ENCODE measurements around the gene TNS2. TPM values are rescaled to one million over a fixed set of nuclear protein-coding genes. Genes with fewer than 3 reads are reported as not detected.
A peak's percentile ranks its signal among the peaks of the same experiment; 100 is the strongest.
"Not testable (repeated sequence)": the region's sequence is repeated elsewhere in the genome, so short reads cannot be mapped to it uniquely, and the experiment has no call there.

Gene TNS2
- total RNA-seq, 4 donors from 2014 or later = 29.2 to 274 (median 154) TPM

DNA sequence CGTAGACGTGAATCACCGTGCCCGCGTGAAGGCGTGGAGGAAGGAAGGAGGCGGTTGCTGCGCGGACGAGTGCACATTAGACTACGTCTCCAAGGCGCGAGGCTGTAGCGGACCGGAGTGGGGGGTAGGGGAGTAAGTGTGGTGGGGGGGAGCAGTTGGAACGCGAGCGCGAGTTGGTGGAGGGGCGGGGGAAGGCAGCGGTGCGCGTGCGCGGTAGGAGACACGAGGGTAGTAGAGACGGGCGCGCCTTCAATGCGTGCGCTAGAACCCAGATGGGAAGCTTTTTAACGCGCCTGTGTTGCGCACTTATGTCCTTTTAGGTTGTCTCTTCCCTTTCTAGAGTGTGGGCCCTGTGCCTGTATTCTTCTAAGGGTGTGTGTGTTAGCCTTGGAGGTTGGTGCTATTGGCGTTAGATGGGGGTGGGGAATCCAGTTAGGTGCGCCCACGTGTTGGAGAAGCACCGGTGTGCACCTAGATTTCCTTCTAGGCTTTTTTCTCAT is 43.0 kb upstream of the TNS2 start:
- H3K4me1 ChIP-seq = peaks cover 0 to 52% (median 27%) of the 10 kb centered on the region in 4 donors
- H3K27ac ChIP-seq = peak overlapping the region; percentile 85 to 94 (median 90)
- no peaks in the 10 kb centered on the region for H3K36me3 ChIP-seq
- H3K4me3 ChIP-seq = peak overlapping the region; percentile 82 to 94 (median 90)
- TF ChIP-seq, protein P1, sequence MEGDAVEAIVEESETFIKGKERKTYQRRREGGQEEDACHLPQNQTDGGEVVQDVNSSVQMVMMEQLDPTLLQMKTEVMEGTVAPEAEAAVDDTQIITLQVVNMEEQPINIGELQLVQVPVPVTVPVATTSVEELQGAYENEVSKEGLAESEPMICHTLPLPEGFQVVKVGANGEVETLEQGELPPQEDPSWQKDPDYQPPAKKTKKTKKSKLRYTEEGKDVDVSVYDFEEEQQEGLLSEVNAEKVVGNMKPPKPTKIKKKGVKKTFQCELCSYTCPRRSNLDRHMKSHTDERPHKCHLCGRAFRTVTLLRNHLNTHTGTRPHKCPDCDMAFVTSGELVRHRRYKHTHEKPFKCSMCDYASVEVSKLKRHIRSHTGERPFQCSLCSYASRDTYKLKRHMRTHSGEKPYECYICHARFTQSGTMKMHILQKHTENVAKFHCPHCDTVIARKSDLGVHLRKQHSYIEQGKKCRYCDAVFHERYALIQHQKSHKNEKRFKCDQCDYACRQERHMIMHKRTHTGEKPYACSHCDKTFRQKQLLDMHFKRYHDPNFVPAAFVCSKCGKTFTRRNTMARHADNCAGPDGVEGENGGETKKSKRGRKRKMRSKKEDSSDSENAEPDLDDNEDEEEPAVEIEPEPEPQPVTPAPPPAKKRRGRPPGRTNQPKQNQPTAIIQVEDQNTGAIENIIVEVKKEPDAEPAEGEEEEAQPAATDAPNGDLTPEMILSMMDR (IDR thresholded peaks at IDR 0.05) = no peak
- TF ChIP-seq POLR2A (IDR thresholded peaks at IDR 0.05) = no peak
- peak; percentile 70 to 83 (median 77) for DNase-seq
- H3K9me3 ChIP-seq = no peaks in the 10 kb centered on the region
- no peaks in the 10 kb centered on the region for H3K27me3 ChIP-seq

DNA sequence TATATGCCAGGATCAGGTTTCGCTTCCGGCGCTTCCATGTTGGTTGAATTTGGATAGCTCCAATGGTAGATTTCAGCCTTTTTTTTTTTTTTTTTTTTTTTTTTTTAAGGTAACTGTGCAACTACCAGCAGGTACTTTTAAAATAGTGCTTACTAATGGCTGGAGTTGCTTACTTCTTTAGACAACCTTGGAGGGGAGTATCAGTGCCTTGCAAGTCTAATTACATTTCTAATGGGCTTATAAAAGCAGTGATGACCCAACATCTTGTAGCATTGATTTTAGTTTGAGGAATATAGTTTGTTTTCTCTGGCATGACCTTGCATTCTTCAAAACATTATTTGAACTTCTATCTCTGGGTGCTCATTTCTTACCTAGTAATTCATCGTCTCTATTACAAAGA is 42.5 kb upstream of the TNS2 start:
- Histone ChIP-seq H3K4me1 (peaks cover 0 to 53% (median 27%) of the 10 kb centered on the region in 4 donors), H3K27me3 (no peaks in the 10 kb centered on the region), H3K4me3 (peak overlapping the region; percentile 82 to 94 (median 90)), H3K36me3 (no peaks in the 10 kb centered on the region), H3K27ac (peak overlapping the region in 3 of 4 donors; percentile 85 to 94 (median 88)), H3K9me3 (no peaks in the 10 kb centered on the region)
- no peak for DNase-seq
- TF ChIP-seq, protein P1 (IDR thresholded peaks at IDR 0.05) = no peak
- TF ChIP-seq POLR2A (IDR thresholded peaks at IDR 0.05) = no peak

DNA sequence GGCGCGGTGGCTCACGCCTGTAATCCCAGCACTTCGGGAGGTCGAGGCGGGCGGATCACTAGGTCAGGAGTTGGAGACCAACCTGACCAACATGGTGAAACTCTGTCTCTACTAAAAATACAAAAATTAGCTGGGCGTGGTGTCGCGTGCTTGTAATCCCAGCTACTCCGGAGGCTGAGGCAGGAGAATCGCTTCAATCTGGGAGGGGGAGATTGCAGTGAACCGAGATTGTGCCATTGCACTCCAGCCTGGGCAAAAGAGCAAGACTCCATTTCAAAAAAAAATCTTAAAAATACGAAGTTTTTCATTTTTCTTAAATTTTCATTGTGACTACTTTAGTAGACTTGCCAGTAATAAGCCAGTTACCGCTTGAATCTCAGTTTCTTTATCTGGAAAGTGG is 41.1 kb upstream of the TNS2 start:
- not testable (repeated sequence) for DNase-seq, H3K27ac ChIP-seq, H3K4me3 ChIP-seq, H3K27me3 ChIP-seq, H3K9me3 ChIP-seq, H3K36me3 ChIP-seq
- peaks cover 0 to 53% (median 27%) of the 10 kb centered on the region in 4 donors for H3K4me1 ChIP-seq

DNA sequence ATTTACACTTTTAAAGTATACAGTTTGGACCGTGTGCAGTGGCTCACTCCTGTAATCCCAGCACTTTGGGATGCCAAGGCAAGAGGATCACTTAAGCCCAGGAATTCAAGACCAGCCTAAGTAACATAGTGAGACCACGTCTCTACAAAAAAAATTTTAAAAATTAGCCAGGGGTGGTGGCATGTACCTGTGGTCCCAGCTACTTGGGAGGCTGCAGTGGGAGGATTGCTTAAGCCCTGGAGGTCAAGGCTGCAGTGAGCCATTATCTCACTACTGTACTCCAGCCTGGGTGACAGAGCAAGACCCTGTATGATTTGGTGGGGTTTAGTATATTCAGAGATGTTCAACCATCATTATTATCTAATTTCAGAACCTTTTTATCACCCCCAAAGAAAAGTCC is 38.9 kb upstream of the TNS2 start:
- DNase-seq = no peak
- no peak overlapping the region for H3K4me3 ChIP-seq
- H3K36me3 ChIP-seq = no peaks in the 10 kb centered on the region
- H3K27ac ChIP-seq = no peak overlapping the region
- TF ChIP-seq POLR2A (IDR thresholded peaks at IDR 0.05) = no peak
- TF ChIP-seq, protein P1 (IDR thresholded peaks at IDR 0.05) = no peak
- H3K27me3 ChIP-seq = no peaks in the 10 kb centered on the region
- peaks cover 0 to 45% (median 22%) of the 10 kb centered on the region in 4 donors for H3K4me1 ChIP-seq
- no peaks in the 10 kb centered on the region for H3K9me3 ChIP-seq

DNA sequence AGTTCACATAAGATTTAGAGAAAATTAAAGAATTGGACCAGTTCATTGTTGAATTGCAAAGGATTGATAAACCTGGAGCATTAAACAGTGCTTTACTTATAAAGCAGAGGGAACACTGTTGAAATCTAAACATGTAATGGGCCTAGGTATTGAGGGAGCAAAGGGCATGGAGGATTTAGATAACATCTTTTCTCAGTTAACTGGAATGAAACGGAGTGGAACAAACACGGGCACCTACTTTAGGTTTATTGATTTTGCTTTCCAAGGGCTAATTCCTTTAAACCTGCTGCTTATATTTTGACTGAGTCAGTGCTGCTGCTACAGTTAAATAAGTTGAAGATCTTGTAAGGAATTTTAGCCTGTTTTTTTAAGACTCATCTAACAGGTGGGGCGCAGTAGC is 38.0 kb upstream of the TNS2 start:
- TF ChIP-seq POLR2A (IDR thresholded peaks at IDR 0.05) = no peak
- TF ChIP-seq, protein P1 (IDR thresholded peaks at IDR 0.05) = no peak
- Histone ChIP-seq H3K27me3 (no peaks in the 10 kb centered on the region), H3K27ac (no peak overlapping the region), H3K4me1 (peaks cover 0 to 45% (median 22%) of the 10 kb centered on the region in 4 donors), H3K9me3 (no peaks in the 10 kb centered on the region), H3K36me3 (peaks cover 0 to 9% (median 0%) of the 10 kb centered on the region in 3 donors), H3K4me3 (no peak overlapping the region)
- DNase-seq = no peak

DNA sequence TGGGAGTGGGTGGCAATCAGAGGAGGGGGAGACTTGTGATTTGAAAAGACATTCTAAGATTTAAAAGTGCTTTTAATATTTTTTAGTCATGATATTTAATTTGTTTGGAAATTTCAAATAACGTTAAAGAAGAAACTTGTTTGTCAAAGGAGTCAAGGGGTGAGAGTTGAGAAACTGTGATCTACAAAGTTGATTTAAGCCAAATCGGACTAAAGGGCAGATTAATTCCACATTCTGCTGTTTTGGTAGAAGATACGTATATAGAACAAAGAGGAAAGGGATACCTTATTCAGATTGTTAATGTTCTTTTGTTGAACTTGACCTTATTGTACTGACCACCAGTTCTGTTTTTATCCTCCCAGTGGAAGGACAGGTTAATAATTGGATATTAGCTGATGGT is 36.9 kb upstream of the TNS2 start:
- Histone ChIP-seq H3K9me3 (no peaks in the 10 kb centered on the region), H3K36me3 (peaks cover 0 to 19% (median 0%) of the 10 kb centered on the region in 3 donors), H3K4me3 (no peak overlapping the region), H3K27me3 (no peaks in the 10 kb centered on the region), H3K27ac (no peak overlapping the region), H3K4me1 (peaks cover 0 to 36% (median 18%) of the 10 kb centered on the region in 4 donors)
- DNase-seq = no peak
- TF ChIP-seq, protein P1 (IDR thresholded peaks at IDR 0.05) = no peak
- no peak for TF ChIP-seq POLR2A (IDR thresholded peaks at IDR 0.05)

Measured in Peyer's patch (tissue), 4 donors.